H1 (cell line): ENCODE data around the gene PDGFD. TPM values are rescaled to one million over a fixed set of nuclear protein-coding genes. Genes with fewer than 3 reads are reported as not detected.

Experiments
- CTCF ChIA-PET: fragments of 300-600 bp; sonication (Branson Sonifier 250); formaldehyde crosslinking; loops from one replicate; lab custom pipeline; 2021; ENCODE audit not compliant: partially characterized antibody; lab: Charles Lee
- POLR2A ChIA-PET: fragments of 300-600 bp; sonication (Branson Sonifier 250); formaldehyde crosslinking; loops from one replicate; lab custom pipeline; 2021; ENCODE audit warnings: inconsistent platforms; ENCODE audit not compliant: partially characterized antibody; lab: Charles Lee
- DNase-seq, 2 experiments: peaks; one replicate each; pipeline versions ENCODE4 v3.0.0 to v3.0.0-alpha.2; 2010 to 2022; ENCODE audit warnings: low spot score in 2 of 2, low read depth in 1 of 2, mixed read lengths in 1 of 2
- FAIRE-seq: peaks from 2 replicates; lab custom pipeline; 2011; peaks lifted over from hg19 to GRCh38; lab: Jason Lieb, UNC
- H2AFZ ChIP-seq: 2 replicates; pipeline ENCODE4 v1.8.1; 2012; ENCODE audit warnings: low read length, inconsistent platforms
- H2AK5ac ChIP-seq: 2 replicates; pipeline ENCODE4 v1.6.1; 2013; ENCODE audit warnings: low read depth, low read length
- H2BK120ac ChIP-seq: replicated peaks from 2 replicates; pipeline ENCODE3; 2013; ENCODE audit warnings: low read depth, low read length, inconsistent platforms
- H2BK12ac ChIP-seq: 2 replicates; pipeline ENCODE4 v1.6.1; 2013; ENCODE audit warnings: low read depth, low read length
- H2BK15ac ChIP-seq: 2 replicates; pipeline ENCODE4 v1.6.1; 2013; ENCODE audit warnings: low read length
- H2BK20ac ChIP-seq: 2 replicates; pipeline ENCODE4 v1.6.1; 2013; ENCODE audit warnings: low read length
- H2BK5ac ChIP-seq: 2 replicates; pipeline ENCODE4 v1.6.1; 2013; ENCODE audit warnings: low read depth, low read length
- H3K14ac ChIP-seq: 2 replicates; pipeline ENCODE4 v1.6.1; 2013; ENCODE audit warnings: inconsistent platforms; ENCODE audit not compliant: insufficient read length
- H3K18ac ChIP-seq: 2 replicates; pipeline ENCODE4 v1.6.1; 2013; ENCODE audit warnings: low read length; ENCODE audit errors: extremely low read depth
- H3K23ac ChIP-seq: 2 replicates; pipeline ENCODE4 v1.6.1; 2013; ENCODE audit warnings: inconsistent platforms; ENCODE audit not compliant: insufficient read length
- H3K23me2 ChIP-seq: 2 replicates; pipeline ENCODE4 v1.6.1; 2013; ENCODE audit warnings: low read depth, low read length
- H3K27ac ChIP-seq: 2 replicates; pipeline ENCODE4 v1.6.1; 2011; ENCODE audit warnings: low read depth, low read length, inconsistent platforms
- H3K27me3 ChIP-seq, 4 experiments: replicated peaks in 1 of 4; 1 replicate in 1 of 4; 2 replicates in 3 of 4; pipeline versions ENCODE4 v1.6.1 to v1.8.1; 2011 to 2013; ENCODE audit warnings: low read length in 3 of 4, mild to moderate bottlenecking in 3 of 4, inconsistent platforms in 2 of 4, mixed read lengths in 2 of 4, moderate library complexity in 1 of 4; ENCODE audit not compliant: control insufficient read depth in 3 of 4, insufficient read depth in 3 of 4; ENCODE audit errors: extremely low read depth in 1 of 4
- H3K36me3 ChIP-seq, 4 experiments: 2 replicates each; pipeline versions ENCODE4 v1.6.1 to v1.8.1; 2011 to 2013; ENCODE audit warnings: mild to moderate bottlenecking in 4 of 4, low read length in 3 of 4, moderate library complexity in 2 of 4, control low read depth in 1 of 4, inconsistent platforms in 1 of 4; ENCODE audit not compliant: insufficient read depth in 4 of 4, control insufficient read depth in 2 of 4
- H3K4ac ChIP-seq: replicated peaks from 2 replicates; pipeline ENCODE3; 2013; ENCODE audit warnings: low read length, low read depth, mixed read lengths, inconsistent platforms; ENCODE audit not compliant: insufficient read length
- H3K4me1 ChIP-seq, 4 experiments: replicated peaks in 1 of 4; 1 replicate in 1 of 4; 2 replicates in 3 of 4; pipeline versions ENCODE4 v1.6.1 to v1.8.1; 2011 to 2013; ENCODE audit warnings: low read length in 3 of 4, inconsistent platforms in 2 of 4, mixed read lengths in 1 of 4; ENCODE audit not compliant: insufficient read depth in 4 of 4, control insufficient read depth in 3 of 4
- H3K4me2 ChIP-seq, 2 experiments: 2 replicates each; pipeline versions ENCODE4 v1.6.1 to v1.8.1; 2011 to 2013; ENCODE audit warnings: low read depth in 2 of 2, low read length in 2 of 2, control low read depth in 1 of 2, inconsistent platforms in 1 of 2, mild to moderate bottlenecking in 1 of 2; ENCODE audit not compliant: insufficient read depth in 1 of 2
- H3K4me3 ChIP-seq, 4 experiments: fragments of 200-600, 300-600 bp in 1 of 4; sonication (generic), shearing (Covaris generic), sonication (Bioruptor Twin) in 1 of 4; 2 replicates each; pipeline versions ENCODE4 v1.5.1 to v1.8.1; 2011 to 2016; ENCODE audit warnings: low read length in 4 of 4, low read depth in 3 of 4, control low read depth in 2 of 4, inconsistent platforms in 2 of 4, mild to moderate bottlenecking in 2 of 4, mixed read lengths in 1 of 4, moderate library complexity in 1 of 4; ENCODE audit not compliant: insufficient read depth in 2 of 4; ENCODE audit errors: extremely low read depth in 1 of 4
- H3K56ac ChIP-seq: replicated peaks from 2 replicates; pipeline ENCODE3; 2013; ENCODE audit warnings: low read depth, mild to moderate bottlenecking, mixed read lengths, low read length, inconsistent platforms; ENCODE audit not compliant: insufficient read length
- H3K79me1 ChIP-seq: 2 replicates; pipeline ENCODE4 v1.6.1; 2013; ENCODE audit warnings: low read depth, low read length, control low read depth
- H3K79me2 ChIP-seq, 2 experiments: 2 replicates each; pipeline versions ENCODE4 v1.6.1 to v1.8.1; 2012 to 2013; ENCODE audit warnings: low read length in 2 of 2, mild to moderate bottlenecking in 2 of 2, inconsistent platforms in 1 of 2; ENCODE audit not compliant: insufficient read depth in 2 of 2, control insufficient read depth in 1 of 2
- H3K9ac ChIP-seq, 4 experiments: replicated peaks in 1 of 4; 1 replicate in 1 of 4; 2 replicates in 3 of 4; pipeline versions ENCODE4 v1.6.1 to v1.8.1; 2011 to 2013; ENCODE audit warnings: low read depth in 3 of 4, low read length in 3 of 4, control low read depth in 2 of 4, mild to moderate bottlenecking in 2 of 4, moderate library complexity in 2 of 4, inconsistent platforms in 1 of 4; ENCODE audit errors: extremely low read depth in 1 of 4
- H3K9me3 ChIP-seq, 2 experiments: 2 replicates each; pipeline versions ENCODE4 v1.6.1 to v1.8.1; 2012 to 2013; ENCODE audit warnings: mild to moderate bottlenecking in 2 of 2, moderate library complexity in 2 of 2, control low read depth in 1 of 2, inconsistent platforms in 1 of 2, low read depth in 1 of 2, low read length in 1 of 2, mixed read lengths in 1 of 2; ENCODE audit not compliant: insufficient read depth in 2 of 2
- H4K20me1 ChIP-seq, 2 experiments: replicated peaks in 1 of 2; 2 replicates each; pipeline versions ENCODE3 to v1.8.1; 2011 to 2013; ENCODE audit warnings: inconsistent platforms in 2 of 2, low read length in 2 of 2, mild to moderate bottlenecking in 1 of 2; ENCODE audit not compliant: insufficient read depth in 2 of 2, control insufficient read depth in 1 of 2
- H4K5ac ChIP-seq: 2 replicates; pipeline ENCODE4 v1.6.1; 2013; ENCODE audit warnings: low read length, low read depth, mixed read lengths, inconsistent platforms; ENCODE audit not compliant: insufficient read length
- H4K8ac ChIP-seq: 2 replicates; pipeline ENCODE4 v1.8.0; 2013; ENCODE audit warnings: mild to moderate bottlenecking, moderate library complexity, low read length, inconsistent platforms; ENCODE audit not compliant: insufficient read depth; ENCODE audit errors: extremely low read depth
- H4K91ac ChIP-seq: replicated peaks from 2 replicates; pipeline ENCODE3; 2013; ENCODE audit warnings: low read length, mixed read lengths, inconsistent platforms; ENCODE audit not compliant: insufficient read length
- BCL11A ChIP-seq, 2 experiments: IDR thresholded peaks; one replicate each; pipeline ENCODE4 v1.6.1; 2011; ENCODE audit warnings: low read depth in 2 of 2, low read length in 2 of 2, mild to moderate bottlenecking in 2 of 2
- CTCF ChIP-seq, 3 experiments: IDR thresholded peaks; 1 replicate in 2 of 3; 2 replicates in 1 of 3; pipeline versions ENCODE4 v1.5.1 to v1.6.1; 2011; ENCODE audit warnings: low read length in 3 of 3, mild to moderate bottlenecking in 3 of 3, inconsistent platforms in 2 of 3, low read depth in 1 of 3, moderate library complexity in 1 of 3; ENCODE audit not compliant: insufficient read depth in 1 of 3; ENCODE audit errors: control extremely low read depth in 1 of 3
- EP300 ChIP-seq, 2 experiments: IDR thresholded peaks; 1 replicate in 1 of 2; 2 replicates in 1 of 2; pipeline ENCODE4 v1.6.1; 2011 to 2012; ENCODE audit warnings: low read depth in 2 of 2, low read length in 2 of 2, mild to moderate bottlenecking in 2 of 2, borderline replicate concordance in 1 of 2, inconsistent platforms in 1 of 2, moderate library complexity in 1 of 2
- JUND ChIP-seq: IDR thresholded peaks from 2 replicates; pipeline ENCODE4 v1.6.1; 2011; ENCODE audit warnings: mild to moderate bottlenecking, improper control_type of control experiment, low read length
- NRF1 ChIP-seq: IDR thresholded peaks from 2 replicates; pipeline ENCODE4 v1.6.1; 2011; ENCODE audit warnings: mild to moderate bottlenecking, low read depth, low read length, improper control_type of control experiment
- RFX5 ChIP-seq: IDR thresholded peaks from 2 replicates; pipeline ENCODE4 v1.6.1; 2011; ENCODE audit warnings: low read depth, low read length, improper control_type of control experiment, borderline replicate concordance
- RNF2 ChIP-seq: fragments of 200-900, 300-1000 bp; sonication (generic); IDR thresholded peaks from 2 replicates; pipeline ENCODE4 v1.7.1; 2016; ENCODE audit warnings: borderline replicate concordance, low read depth, mild to moderate bottlenecking, antibody characterized with exemption, low read length; ENCODE audit not compliant: poor library complexity, severe bottlenecking; ENCODE audit errors: missing control alignments
- SIRT6 ChIP-seq: IDR thresholded peaks from one replicate; pipeline ENCODE4 v1.7.1; 2012; ENCODE audit warnings: low read length, inconsistent platforms
- SP2 ChIP-seq: IDR thresholded peaks from 2 replicates; pipeline ENCODE4 v1.6.1; 2012; ENCODE audit warnings: mild to moderate bottlenecking, low read length, inconsistent platforms
- TBP ChIP-seq: IDR thresholded peaks from 2 replicates; pipeline ENCODE4 v1.6.1; 2011; ENCODE audit warnings: low read depth, low read length, improper control_type of control experiment
- WGBS, 2 experiments: shearing (Covaris generic) in 1 of 2; methylation state at CpG; one replicate each; pipeline versions ENCODE4 v1.1.6 to v1.1.7; 2013 to 2015; ENCODE audit warnings: low lambda C conversion rate in 2 of 2, mixed read lengths in 2 of 2, inconsistent platforms in 1 of 2, low coverage in 1 of 2, missing lambda C conversion rate in 1 of 2; ENCODE audit not compliant: insufficient replicate concordance in 2 of 2, insufficient coverage in 1 of 2, insufficient read length in 1 of 2; ENCODE audit errors: extremely low coverage in 1 of 2, missing lambda C conversion rate in 1 of 2; 5-methylcytosine and 5-hydroxymethylcytosine counted together
- polyA plus RNA-seq, 7 experiments: library from polyadenylated mRNA; depleted of rRNA in 3 of 7; stranded (reverse) in 5 of 7; unstranded in 2 of 7; fragments of >200 nt in 5 of 7; fragments of 200-250 nt in 2 of 7; gene quantifications; 1 replicate in 5 of 7; 2 replicates in 1 of 7; 4 replicates in 1 of 7; pipeline versions ENCODE4 v1.2.1 to v1.2.3, GENCODE V29; 2011 to 2013; ENCODE audit warnings: missing spikeins in 2 of 7, mixed read lengths in 2 of 7
- total RNA-seq: library from RNA; stranded (reverse); fragmentation: NEBNext Ultra II Directional; extraction: Animal tissue kit (Norgen Biotek cat#: 25700); gene quantifications from 2 replicates; pipeline ENCODE4 v1.2.1, GENCODE V29; 2021
- TF ChIP-seq, protein P1 (sequence below): IDR thresholded peaks from 2 replicates; pipeline ENCODE4 v1.6.1; 2011; ENCODE audit warnings: low read depth, mild to moderate bottlenecking, low read length; ENCODE audit not compliant: insufficient read depth

Gene PDGFD
- total and polyA plus RNA-seq, 2 of the 8 experiments (the other 6 are each of a cell fraction or from before 2014, with no cell fraction given) = 1.1 to 3.9 TPM

GRCh38 chr11:104159356-104159755 lies 4.6 kb downstream of the PDGFD start:
- H3K27me3 ChIP-seq = no peaks in the 10 kb centered on the region
- H3K23ac ChIP-seq = no peak overlapping the region
- no peak overlapping the region for H3K14ac ChIP-seq
- DNase-seq = no peak
- H3K79me2 ChIP-seq = no peaks in the 10 kb centered on the region
- peaks cover 0 to 4% (median 1%) of the 10 kb centered on the region in 4 experiments; a peak in 1 of 7 replicates for H3K4me1 ChIP-seq
- POLR2A ChIA-PET = no interaction called here
- H2BK15ac ChIP-seq = no peak overlapping the region
- no peak overlapping the region for H3K9ac ChIP-seq
- no peak overlapping the region for H3K27ac ChIP-seq
- H4K8ac ChIP-seq = no peak overlapping the region
- no peak overlapping the region for H2BK5ac ChIP-seq
- H2AK5ac ChIP-seq = no peak overlapping the region
- no peak overlapping the region for H2BK12ac ChIP-seq
- H2BK20ac ChIP-seq = no peak overlapping the region
- no peak overlapping the region for H3K18ac ChIP-seq
- no peaks in the 10 kb centered on the region for H4K20me1 ChIP-seq
- CTCF ChIA-PET = interaction anchor here (0.6 to 2.2 kb wide), 2 partner anchors 11 to 461 kb away, joined by 3 to 9 read pairs; no protein-coding TSS in a partner anchor
- no peak overlapping the region for H4K5ac ChIP-seq
- no peak overlapping the region for H3K4me2 ChIP-seq
- 100% methylated on average over 1 of the region's 1 CpG; no CpG with 5 or more reads in 1 of the 2 experiments for WGBS, 2 experiments
- no peak for TF ChIP-seq SIRT6
- TF ChIP-seq, protein P1, sequence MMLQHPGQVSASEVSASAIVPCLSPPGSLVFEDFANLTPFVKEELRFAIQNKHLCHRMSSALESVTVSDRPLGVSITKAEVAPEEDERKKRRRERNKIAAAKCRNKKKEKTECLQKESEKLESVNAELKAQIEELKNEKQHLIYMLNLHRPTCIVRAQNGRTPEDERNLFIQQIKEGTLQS = no peak
- no peak for TF ChIP-seq BCL11A (IDR thresholded peaks at IDR 0.05; ENCODE audit: low read depth in 2 of 2, low read length in 2 of 2)
- no peak for TF ChIP-seq SP2
- TF ChIP-seq RNF2 = no peak
- no peak for TF ChIP-seq EP300 (IDR thresholded peaks at IDR 0.05; ENCODE audit: borderline replicate concordance in 1 of 2, low read depth in 2 of 2, low read length in 2 of 2)
- TF ChIP-seq NRF1 = no peak
- TF ChIP-seq RFX5 = no peak
- no peak for TF ChIP-seq JUND
- no peak for TF ChIP-seq TBP
- no peak for TF ChIP-seq CTCF (IDR thresholded peaks at IDR 0.05; ENCODE audit: control extremely low read depth in 1 of 3, insufficient read depth in 1 of 3, low read depth in 1 of 3, low read length in 3 of 3)
- H3K79me1 ChIP-seq = no peaks in the 10 kb centered on the region
- H3K36me3 ChIP-seq = no peaks in the 10 kb centered on the region; a peak in 1 of 8 replicates
- H3K4ac ChIP-seq = no peak overlapping the region
- no peak overlapping the region for H3K4me3 ChIP-seq
- no peak for FAIRE-seq
- no peaks in the 10 kb centered on the region for H3K9me3 ChIP-seq
- peaks cover 9% of the 10 kb centered on the region; the same call in 1 of the 2 replicates for H3K23me2 ChIP-seq
- H2AFZ ChIP-seq = no peak overlapping the region
- no peak overlapping the region for H3K56ac ChIP-seq
- no peak overlapping the region for H4K91ac ChIP-seq
- no peak overlapping the region for H2BK120ac ChIP-seq
